NCI-H1417 treated with DMSO at 0.1 percent for 48 hours (cell line): ENCODE measurements around the gene HBS1L.

Source experiments
- DNase-seq: peaks from one replicate; lab custom pipeline; 2025; lab: John Stamatoyannopoulos, UW

The HBS1L gene

DNA sequence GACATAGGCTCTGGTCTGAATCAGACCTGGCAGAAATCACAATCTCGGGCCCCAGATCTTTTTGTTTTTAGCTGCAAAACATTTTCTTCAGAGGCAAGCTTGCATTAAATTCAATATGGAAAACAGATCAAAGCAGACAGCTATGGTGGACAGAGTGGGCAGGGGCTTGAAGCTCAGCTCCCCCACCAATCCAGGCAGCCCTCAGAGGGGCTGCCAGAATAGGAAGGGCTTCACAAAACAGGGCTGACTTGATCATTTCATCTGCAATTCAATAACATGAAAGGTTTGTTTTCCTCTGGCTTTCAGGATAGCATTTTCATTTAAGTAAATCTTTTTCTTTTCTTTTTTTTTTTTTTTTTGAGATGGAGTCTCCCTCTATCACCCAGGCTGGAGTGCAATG lies 55.5 kb downstream of the HBS1L start:
- DNase-seq: no peak

DNA sequence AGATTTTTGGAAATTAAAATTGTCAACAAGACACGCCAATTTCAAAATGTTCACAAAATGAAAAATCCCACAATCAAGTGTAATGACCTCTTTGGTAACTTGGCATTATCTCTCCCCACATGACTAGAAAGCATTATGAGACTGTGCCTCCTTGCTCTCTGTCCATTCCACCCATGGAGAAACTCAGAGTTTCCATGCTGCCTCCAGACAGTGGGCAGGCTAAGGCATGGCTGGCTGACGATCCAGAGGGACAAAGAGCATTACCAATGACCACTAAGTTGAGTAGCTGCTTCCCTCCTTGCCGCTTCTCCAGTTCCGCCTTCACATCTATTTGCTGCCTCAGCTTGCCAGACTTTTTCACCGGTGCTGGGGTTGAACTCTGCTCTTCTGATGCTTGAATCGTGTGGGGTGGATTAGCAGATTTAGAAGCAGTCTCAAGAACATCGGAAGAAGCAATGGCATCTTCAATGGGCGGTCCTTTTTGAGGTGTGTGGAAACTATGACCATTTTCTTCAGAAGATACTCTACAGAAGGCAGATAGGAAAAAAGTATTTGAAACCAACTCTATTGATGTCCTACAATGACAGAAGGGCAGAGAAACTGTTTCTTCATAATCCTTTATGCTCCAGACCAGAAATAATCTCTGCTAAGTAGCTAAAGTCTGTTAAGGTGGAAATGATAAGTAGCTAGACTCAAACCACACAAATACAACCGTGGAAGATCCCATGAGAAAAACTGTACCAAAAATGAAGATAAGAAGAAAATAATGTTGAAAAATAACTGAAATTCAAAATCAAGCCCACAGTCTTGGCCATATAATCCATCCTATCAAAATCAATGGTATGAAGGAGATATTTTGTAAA lies 57.3 kb downstream of the HBS1L start:
- no peak for DNase-seq

DNA sequence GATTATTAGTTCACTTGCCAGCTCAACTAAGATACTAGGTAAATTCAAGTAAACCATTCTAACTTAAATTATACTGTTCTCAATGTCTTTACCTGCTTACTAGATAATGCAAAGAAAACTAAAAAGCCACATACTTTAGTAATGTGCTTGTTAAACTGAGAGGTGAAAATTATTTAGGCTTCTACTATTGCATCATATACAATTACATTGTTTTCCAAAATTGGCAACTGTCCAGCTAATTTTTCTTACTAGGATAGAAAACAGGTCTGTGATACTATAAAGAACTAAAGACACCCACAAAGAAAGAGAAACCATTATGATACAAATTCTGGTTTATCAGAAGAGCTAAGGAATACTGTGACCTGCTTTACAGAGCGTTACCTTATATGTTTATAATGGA lies 59.1 kb downstream of the HBS1L start:
- no peak for DNase-seq

DNA sequence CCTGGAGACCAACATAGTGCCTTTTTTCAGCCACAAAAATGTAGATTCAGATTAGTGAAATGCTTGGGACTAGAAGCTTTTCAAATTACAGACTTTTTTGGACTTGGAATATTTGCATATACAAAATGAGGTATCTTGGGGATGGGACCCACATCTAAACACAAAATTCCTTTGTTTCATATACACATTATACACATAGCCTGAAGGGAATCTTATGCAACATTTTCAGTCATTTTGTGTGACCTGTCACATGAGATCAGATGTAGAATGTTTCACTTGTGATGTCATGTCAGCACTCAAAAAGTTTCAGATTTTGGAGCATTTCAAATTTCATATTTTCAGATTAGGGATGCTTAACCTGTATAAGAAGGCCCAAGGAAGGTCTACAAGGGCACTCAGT lies 60.2 kb downstream of the HBS1L start:
- no peak for DNase-seq

DNA sequence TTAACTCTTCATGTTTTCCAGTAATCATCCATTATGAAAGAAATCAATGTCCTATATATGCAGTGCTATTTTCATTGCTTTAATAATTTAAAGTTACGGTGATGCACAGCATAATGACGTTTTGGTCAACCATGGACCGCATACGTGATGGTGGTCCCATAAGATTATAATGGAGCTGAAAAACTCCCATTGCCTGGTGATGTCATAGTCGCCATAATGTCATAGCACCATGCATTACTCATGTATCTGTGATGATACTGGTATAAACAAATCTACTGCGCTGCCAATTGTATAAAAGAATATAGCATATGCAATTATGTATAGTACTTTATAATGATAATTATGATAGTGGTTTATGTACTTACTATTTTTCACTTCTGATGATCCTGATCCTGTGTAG lies 62.5 kb downstream of the HBS1L start:
- DNase-seq: no peak

DNA sequence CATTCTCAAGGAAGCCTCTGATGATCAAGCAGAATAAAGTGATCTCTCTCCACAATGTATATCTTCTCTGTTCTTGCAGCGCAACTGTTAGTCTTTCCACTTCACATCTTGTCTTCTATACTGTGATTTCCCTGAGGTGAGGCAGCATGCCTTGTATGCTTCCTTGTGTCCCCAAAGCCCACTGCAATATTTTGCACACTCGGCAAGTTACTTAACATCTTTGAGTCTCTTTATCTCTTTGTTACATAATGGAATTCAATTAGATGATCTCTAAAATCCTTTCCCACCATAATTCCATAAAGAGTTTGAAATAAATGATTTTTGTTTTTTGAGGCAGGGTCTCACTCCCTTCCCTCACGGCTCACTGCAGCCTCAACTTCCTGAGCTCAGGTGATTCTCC lies 64.4 kb downstream of the HBS1L start:
- DNase-seq: no peak

DNA sequence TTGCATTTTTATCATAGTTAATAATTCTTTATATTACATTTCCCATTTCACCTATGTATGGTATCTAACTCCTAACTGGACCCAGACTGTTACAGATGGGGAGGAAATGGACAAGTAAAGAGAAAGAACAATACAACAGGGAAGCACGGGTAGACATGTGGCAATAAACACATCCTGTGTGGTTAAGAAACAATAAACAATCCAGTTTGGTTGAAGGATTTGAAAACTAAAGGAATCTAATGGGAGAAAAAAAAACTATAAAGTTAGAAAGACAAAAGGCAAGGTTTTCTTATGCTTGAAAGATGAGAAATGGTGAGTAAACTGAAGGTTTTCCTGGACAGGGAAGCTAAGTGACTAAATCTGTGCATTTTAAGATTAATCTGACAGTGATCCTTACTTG lies 69.8 kb downstream of the HBS1L start:
- no peak for DNase-seq

DNA sequence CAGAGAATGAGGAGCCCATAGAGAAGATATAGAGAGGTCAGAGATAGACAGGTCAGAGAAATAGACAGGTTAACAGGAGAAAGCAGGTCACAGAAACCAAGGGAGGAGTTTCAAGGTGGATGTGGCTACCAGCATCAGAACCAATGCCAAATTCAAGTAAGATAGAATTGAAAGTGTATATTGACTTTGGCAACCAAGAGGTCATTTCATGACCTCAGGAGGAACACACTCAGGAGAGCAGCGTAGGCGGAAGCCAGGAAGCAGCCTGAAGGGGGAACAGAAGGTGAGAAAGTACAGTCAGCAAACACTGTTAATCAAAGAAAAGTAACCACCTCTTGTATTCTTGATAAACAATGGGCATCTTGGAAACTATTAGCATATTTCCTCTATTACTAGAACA lies 70.8 kb downstream of the HBS1L start:
- DNase-seq: no peak

DNA sequence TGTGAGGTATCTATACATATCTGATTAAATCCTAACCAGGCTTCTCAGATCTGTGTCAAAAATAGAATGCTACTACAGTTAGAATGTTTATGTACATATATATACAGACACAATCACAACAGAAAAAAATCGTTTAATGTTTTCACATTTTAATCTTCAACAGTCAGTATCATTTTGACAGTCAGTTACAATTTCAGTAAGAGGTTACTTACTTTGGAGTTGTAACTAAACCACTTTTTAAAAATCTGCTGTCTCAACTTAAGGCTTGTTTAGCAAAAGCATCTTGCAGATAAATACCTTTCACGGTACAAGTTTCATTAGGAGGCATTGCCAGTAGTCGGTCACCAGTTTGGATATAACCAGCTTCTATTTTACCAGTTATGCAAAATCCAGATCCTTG lies 72.5 kb downstream of the HBS1L start:
- DNase-seq: no peak

DNA sequence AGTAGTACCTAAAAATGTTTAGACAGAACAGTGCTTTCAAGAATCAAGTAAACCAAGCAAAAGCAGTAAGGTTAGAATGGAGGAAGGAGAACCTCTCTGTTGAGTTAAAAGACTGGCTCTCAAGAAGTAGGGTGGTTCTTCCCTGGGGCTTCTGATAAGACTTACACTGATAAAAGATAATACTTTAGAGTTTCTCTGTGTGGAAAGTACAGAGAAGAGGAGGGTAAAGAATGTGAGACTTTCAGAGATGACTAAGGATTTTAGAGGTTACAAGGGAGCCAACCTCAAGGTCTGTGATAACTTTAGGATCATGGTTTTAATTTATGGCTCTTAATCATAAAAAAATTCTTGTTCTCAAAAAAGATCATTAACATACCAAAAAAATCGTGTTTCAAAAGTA lies 73.8 kb downstream of the HBS1L start:
- no peak for DNase-seq

DNA sequence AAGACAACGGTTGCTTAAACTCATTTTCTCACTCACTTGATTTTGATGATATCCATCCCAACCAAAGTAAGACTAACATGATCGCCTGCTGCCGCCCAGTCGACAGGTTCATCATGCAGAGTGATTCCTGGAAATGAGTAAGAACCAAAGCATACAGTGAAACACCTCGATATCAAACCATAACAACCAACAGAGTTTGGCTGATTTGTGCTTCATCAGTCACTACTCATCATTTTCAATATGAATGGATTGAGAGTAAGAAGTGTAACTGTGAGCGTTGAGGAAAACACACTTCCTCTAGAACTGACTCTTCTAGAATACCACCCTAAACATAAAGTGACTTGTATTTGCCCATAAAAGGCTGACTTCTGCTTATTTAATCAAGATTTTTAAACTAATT lies 75.5 kb downstream of the HBS1L start:
- DNase-seq: no peak

DNA sequence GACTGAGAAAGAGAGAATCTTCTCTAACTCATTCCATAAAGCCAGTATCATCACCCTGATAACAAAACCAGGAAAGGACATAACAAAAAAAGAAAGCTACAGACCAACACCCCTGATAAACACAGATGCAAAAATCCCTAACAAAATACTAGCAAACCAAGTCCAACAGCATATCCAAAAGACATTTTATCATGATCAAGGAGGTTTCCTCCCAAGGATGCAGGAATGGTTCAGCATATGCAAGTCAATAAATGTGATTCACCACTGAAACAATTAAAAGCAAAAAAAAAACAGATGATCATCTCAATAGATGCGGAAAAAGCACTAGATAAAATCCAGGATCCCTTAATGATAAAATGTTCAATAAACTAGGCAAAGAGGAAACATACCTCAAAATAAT lies 80.3 kb downstream of the HBS1L start:
- DNase-seq: no peak

DNA sequence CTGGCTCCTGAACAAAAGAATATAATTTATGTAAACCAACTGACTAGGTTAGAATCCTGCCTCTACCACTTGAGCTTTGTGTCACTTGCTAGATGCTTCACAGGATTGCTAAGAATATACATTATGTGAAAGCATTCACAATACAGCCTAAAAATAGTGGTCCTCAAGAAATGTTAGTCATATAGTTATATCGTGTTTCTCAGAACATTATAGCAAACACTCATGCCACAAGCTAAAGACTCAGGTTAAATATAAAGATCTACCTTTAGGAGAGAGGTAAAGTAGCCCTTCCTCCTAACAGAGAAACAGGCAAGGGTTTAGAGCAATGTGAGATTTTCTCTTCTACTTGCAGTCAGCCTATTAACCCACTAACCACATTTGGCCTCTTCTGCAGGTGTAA lies 86.9 kb downstream of the HBS1L start:
- DNase-seq: no peak

DNA sequence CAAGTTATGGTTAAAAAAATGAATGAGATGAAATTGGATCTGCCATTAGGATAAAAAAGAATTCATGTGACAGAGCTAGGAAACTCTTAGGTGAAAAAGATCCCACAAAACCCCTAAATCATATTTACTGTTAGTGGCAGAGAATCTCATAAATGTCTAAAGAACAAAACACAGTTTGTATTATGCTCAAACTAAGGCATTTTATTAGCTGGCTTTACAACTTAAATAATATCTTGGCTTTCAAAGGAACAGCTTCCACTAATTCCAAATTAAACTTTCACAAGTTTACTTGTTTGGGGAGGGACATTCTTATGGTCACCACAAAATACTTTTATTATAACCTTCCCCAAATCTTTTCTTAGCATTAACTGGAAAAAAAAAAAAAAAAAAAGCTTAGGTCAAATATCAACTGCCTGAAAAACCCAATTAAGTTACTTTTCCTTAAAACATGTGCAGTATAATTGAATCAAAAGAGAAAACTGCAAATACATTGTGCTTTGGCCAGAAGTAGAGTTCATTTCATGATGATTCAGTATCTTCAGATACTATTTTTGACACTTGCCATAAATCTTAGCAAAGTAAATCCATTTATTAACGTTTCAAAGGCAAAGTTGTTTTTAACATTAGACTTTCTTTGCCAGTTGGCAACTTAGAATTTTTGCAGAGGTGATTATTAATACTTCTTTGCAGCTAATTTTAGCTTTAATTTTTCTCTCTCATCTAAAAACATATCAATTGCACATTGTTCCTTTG lies 90.0 kb downstream of the HBS1L start:
- no peak for DNase-seq

DNA sequence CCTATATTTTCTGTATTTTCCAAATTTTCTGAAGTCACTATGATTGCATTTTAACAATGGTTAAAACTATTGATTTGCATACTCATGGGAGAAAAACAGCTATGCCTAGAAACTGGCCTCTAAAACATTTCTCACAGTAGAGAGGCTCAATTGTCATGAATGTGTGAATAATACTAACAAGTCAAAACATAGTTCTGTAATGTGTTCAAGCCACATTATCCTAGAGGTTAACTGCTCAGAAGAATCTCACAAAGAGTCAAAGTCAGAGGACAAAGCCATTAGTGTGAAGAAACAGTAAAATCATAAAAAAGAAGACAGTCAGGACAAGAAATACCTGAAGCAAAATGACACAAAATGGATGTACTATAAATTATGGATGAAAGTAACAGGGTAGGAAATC lies 92.2 kb downstream of the HBS1L start:
- DNase-seq: no peak

DNA sequence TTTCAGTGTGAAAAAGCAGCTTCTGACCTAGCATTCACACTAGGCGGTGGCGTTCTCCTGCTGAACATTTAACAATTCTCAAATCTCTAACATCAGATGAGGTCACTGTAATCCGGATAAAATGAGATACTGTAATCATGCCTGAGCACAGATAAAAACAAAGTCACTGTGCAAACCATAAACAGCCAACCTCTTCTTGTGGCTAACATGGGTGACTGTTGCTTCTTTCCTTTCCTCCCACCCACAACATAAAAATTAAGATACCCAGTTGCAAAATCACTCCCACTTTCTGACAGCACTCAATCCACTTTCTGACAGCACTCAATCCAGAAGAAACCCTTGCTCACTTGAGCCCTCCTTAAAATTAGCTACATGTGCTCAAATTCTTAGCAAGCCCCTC lies 93.3 kb downstream of the HBS1L start:
- DNase-seq: no peak

DNA sequence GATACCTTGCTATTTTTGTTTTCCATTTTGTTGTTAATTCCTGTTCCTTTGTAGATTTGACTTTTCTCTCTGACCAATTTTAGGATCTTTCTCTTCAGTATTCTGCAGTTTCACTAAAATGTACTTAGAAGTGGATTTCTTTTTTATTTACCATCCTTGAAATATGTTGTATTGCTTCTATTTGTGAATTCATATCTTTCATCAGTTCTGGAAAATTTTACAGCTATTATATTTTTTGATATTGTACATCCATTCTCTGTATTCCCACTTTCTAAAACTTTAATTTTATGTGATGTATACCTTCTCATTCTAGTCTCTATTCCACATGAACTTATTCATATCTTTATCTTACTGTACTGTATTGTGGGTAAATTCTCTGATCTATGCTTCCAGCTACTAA lies 95.0 kb downstream of the HBS1L start:
- DNase-seq: no peak

DNA sequence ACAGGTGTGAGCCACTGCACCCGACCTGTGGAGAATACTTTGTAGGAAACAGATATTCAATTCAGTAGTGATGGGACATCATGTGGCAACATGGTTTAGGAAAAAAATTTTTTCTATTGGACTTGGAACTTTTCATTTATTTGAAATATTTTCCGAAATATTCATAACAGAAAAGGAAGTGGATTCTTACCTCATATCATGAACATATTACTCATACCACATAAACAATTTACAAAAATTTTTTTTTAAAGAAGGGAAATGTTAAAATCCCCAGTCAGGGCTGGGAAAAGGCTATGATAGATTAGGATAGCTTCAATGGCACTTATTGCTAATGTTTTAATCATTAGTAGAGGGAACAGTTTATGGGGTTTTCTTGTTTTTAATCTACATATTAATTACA lies 97.9 kb downstream of the HBS1L start:
- no peak for DNase-seq

DNA sequence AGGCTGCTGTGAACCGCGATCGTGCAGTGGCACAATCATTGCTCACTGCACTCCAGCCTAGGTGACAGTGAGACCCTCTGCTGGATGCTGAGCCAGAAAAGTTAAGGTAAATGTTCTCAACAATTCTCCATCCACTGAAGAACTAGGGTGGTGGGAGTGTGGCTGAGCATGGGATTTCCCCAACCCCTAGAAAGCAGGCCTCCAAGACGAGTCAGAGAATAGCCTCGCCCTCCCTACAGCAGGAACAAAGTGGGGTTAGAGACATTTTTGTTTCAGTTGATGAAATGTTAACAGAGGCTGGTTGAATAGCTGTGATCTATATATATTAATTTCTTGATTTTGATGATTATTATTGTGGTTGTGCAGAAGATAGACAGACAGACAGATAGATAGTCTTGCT lies 98.6 kb downstream of the HBS1L start:
- no peak for DNase-seq

DNA sequence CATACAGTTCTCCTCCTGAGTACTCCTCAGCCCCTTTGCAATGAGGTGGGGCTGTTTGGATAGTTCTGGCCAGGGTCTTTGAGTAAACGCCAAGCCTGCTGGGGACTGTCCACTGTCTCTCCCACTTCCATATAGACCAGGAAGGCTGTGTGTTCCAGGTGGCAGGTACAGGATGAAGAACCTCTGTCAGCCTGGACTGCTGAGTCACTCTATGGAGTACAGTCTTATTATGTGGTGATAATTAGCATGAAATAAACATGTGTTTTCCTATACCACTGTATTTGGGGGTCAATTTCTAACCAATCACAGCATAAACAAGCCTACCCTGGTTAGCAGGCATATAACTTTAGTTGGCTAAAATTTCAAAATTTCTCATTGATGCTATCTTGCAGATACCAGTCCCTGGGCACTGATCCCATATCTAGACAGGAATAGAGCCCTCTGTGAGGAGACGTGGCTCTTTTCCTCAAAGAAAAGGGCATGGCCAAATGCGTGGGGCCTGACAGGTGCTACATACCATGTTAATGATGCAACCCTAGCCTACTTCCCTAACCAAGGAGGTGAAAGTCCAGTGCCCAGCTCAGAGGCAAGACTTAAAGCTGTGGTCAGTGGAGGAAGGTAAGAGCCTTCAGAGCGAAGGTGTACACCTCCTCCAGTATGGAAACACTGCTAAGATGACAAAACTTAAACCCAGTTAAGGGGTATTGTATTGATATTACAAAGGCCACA lies 100.2 kb downstream of the HBS1L start:
- DNase-seq: no peak

DNA sequence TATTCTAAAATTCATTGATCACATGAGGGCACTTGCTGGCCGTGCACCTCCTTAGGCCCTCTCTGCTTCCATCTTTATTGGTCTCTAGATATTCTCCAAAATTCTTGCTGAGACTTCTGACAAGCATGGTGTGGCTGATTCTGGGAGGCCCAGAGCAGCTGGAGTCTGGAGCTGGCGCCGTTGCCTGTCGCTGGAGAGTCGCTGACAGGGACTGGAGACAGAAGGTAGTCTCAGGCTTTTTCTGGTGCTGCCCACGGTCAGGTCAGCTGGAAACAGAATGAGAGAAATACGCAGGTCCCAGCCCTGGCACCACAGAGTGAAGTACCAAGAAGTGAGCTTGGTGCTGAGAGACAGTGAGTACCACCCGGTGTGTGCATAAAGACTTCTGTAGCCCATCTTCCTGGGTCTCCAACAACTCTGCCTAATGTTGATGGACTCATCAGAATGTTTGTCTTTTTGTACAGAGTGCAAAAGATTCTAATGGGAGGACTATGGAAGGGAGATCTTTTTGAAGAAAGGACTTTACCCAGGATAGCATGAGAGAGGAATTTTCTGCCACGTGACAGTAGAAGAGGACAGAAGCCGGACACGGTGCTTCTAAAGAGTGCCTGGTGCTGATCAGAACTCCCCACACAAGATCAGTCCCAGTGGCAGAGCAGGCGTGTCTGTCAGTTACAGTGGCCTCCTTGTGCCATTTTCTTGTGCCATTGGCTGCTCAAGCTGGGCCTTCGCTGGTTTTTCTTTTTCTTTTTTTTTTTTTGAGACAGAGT lies 102.9 kb downstream of the HBS1L start:
- no peak for DNase-seq

DNA sequence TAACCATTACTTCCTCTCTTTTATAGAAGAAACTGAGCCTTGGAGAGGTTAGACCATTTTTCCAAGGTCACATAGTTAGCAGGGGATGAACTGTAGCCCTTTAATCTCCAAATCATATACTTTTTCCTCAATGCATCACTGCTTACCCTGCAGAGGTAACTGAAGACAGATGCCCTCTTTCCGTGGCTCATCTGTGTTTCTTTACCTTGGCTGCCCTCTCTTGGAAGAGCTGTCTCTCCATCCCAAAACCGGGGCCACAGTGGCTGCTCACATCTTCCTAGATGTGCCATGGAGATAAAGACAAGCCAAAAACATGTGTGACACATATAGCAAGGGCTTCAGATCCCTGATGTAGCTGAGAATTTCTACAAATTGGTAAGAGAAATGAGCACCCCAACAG lies 104.1 kb downstream of the HBS1L start:
- no peak for DNase-seq
